ENCODE results near the gene ITGA5.

The ITGA5 gene

GRCh38 chr12:54349679-54350078 lies 69.4 kb downstream of the ITGA5 start:
- Histone ChIP-seq H3K4me2 (ENCODE audit: low read length) (no peak overlapping the region), H3K79me2 (ENCODE audit: control insufficient read depth, low read length) (no peaks in the 10 kb centered on the region), H3K27me3 (ENCODE audit: control insufficient read depth, low read length) (no peaks in the 10 kb centered on the region), H3F3A (ENCODE audit: control insufficient read depth, insufficient read depth) (peaks cover 9% of the 10 kb centered on the region; the same call in 1 of the 2 replicates), H3K9me3 (ENCODE audit: control insufficient read depth, insufficient read depth, low read length) (no peaks in the 10 kb centered on the region), H3K36me3 (ENCODE audit: control insufficient read depth, low read length) (peaks cover 48% of the 10 kb centered on the region), H4K20me1 (ENCODE audit: control insufficient read depth, insufficient read depth, low read depth, low read length) (no peaks in the 10 kb centered on the region), H3K4me1 (ENCODE audit: control insufficient read depth, low read length) (peaks cover 53% of the 10 kb centered on the region), H3K9me2 (replicated peaks; ENCODE audit: control insufficient read depth, low read length) (no peaks in the 10 kb centered on the region), H3K27ac (ENCODE audit: low read depth, low read length) (no peak overlapping the region), H3K4me3 (ENCODE audit: low read length) (no peak overlapping the region)
- TF ChIP-seq CTCF (IDR thresholded peaks at IDR 0.05; ENCODE audit: low read depth, low read length, poor library complexity, severe bottlenecking), result no peak
- TF ChIP-seq EZH2phosphoT487 (IDR thresholded peaks at IDR 0.05; ENCODE audit: borderline replicate concordance, low read length), result no peak

GRCh38 chr12:54349036-54349435 lies 70.0 kb downstream of the ITGA5 start:
- H3K4me2 ChIP-seq (ENCODE audit: low read length), result no peak overlapping the region
- no peaks in the 10 kb centered on the region for H3K9me3 ChIP-seq (ENCODE audit: control insufficient read depth, insufficient read depth, low read length)
- peaks cover 9% of the 10 kb centered on the region; the same call in 1 of the 2 replicates for H3F3A ChIP-seq (ENCODE audit: control insufficient read depth, insufficient read depth)
- no peaks in the 10 kb centered on the region for H4K20me1 ChIP-seq (ENCODE audit: control insufficient read depth, insufficient read depth, low read depth, low read length)
- no peak overlapping the region for H3K4me3 ChIP-seq (ENCODE audit: low read length)
- H3K79me2 ChIP-seq (ENCODE audit: control insufficient read depth, low read length), result no peaks in the 10 kb centered on the region
- TF ChIP-seq EZH2phosphoT487 (IDR thresholded peaks at IDR 0.05; ENCODE audit: borderline replicate concordance, low read length) (no peak), CTCF (IDR thresholded peaks at IDR 0.05; ENCODE audit: low read depth, low read length, poor library complexity, severe bottlenecking) (no peak)
- no peaks in the 10 kb centered on the region for H3K9me2 ChIP-seq (replicated peaks; ENCODE audit: control insufficient read depth, low read length)
- H3K27me3 ChIP-seq (ENCODE audit: control insufficient read depth, low read length), result no peaks in the 10 kb centered on the region
- no peak overlapping the region for H3K27ac ChIP-seq (ENCODE audit: low read depth, low read length)
- peaks cover 53% of the 10 kb centered on the region for H3K4me1 ChIP-seq (ENCODE audit: control insufficient read depth, low read length)
- H3K36me3 ChIP-seq (ENCODE audit: control insufficient read depth, low read length), result peaks cover 49% of the 10 kb centered on the region
